GM10847 (cell line): ENCODE measurements around the gene ZC3H8.

Experiments used
- POLR2A ChIP-seq: IDR thresholded peaks from 2 replicates; pipeline ENCODE4 v1.6.1; 2011; ENCODE audit not compliant: insufficient read length; ENCODE audit errors: extremely low read depth

The ZC3H8 gene

DNA sequence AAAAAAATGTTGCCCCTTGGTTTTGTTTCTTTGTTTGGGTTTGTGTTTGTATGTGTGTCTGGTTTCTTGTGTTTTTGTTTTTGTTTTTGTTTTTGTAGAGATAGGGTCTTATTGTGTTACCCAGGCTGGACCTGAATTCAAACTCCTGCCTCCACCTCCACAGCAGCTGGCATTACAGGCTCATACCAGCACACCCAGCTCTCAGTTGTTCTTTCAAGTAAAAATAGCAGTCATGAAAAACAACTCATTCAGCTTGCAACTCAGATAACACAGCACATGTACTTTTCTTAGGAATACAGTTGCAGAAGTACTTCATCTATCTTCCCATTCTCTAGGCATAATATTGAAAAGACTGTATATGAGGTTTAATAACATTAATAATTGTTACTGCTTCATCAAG is 37.0 kb downstream of the ZC3H8 start:
- no peak for TF ChIP-seq POLR2A

DNA sequence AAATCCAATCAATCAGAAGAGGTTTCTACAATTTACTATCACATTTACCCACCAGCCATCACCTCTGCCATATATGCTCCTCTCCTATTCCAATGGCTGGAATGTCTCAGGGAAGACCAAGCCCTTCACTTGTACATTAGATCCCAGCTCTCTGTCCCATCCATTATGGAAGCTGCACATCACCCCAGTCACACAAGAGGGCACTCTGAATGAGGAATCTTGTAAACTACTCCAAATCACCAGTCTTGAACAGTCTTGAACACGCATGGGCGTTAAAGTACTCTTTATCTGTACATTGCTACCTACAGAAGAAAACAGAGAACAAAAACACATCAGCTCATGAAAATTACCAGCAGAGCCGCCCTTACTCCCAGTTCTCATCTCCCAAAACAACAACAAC is 38.7 kb downstream of the ZC3H8 start:
- no peak for TF ChIP-seq POLR2A

DNA sequence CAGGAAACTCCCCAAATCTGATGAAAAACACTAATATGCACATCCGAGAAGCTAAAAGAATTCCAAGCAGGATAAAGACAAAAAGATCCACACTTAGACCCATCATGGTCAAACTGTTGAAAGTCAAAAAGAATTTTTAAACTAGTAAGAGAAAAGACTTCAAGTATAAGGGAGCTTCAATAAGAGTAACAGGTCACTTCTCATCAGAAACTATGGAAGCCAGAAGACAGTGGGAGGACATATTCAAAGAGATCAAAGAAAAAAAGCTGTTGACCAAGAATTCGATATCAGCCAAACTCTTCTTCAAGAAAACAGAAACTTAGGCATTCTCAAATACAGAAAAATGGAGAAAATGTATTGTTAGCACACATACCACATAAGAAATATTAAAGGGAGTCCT is 50.4 kb downstream of the ZC3H8 start:
- no peak for TF ChIP-seq POLR2A

DNA sequence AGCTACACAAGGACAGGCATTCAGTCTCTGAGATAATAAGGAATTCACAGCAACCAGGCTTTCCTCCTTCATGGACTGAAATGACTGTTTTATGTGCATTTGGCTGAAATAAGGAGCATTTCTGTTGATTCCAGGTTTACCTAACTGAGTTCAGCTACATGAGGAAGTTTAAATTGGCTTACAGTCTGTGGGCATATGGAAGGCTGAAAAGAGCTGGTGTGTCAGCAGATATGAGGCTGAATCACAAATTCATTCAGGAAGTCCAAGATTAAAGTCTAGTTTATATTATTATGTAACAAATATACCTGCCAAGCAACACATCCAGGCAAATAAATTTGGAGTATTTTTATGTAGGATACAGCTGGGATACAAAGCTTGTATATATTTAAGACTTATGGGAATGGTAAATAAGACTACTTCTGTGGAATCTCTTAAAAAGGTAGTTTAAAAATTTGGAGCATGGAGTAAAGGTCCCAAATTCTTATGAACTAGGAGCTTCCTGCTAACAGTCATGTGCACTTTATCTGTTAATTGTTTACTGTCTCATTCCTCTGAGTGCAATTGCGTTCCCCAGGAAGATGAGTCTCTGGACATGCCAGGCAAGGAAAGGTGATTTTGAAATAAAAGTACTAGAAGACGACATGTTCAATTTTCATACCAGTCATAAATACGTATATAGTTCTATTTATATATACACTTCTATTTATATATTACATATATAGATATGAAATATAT is 53.0 kb downstream of the ZC3H8 start:
- TF ChIP-seq POLR2A: no peak

DNA sequence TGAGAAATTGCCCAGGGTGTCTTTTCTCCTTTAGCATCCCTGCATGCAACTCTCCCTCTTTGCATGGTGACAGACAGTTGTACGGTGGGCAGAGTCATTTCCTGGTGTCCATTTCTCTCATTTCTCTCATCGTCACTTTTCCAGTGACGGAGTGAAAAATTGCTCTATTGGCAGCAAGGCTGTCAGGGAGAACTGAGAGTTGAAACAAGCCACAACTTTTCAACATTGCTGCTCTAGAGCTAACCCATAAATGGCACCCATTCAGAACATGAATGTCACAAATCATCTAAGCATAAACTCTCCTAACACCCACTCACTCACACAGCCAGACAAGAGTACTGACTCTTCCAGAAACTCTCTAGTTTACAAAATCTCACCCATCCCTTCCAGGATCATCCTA is 55.7 kb downstream of the ZC3H8 start:
- TF ChIP-seq POLR2A: no peak

DNA sequence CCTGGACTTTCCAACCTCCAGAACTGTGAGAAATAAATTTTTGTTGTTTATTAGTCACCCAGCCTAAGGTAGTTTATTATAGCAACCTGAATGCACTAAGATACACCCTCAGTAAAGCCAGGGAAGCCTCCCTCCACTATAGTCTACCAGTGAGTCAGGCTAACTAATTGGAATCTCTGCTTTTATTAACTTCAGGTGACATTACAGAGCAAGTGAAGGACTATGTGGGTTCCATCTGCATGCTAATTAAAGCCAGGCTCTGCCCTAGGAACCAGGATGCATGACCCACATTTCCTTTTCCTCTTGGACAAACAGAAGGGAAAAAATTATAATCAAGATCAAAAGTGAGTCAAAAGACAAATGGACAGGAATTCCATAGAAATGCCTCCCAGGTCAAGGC is 56.1 kb downstream of the ZC3H8 start:
- no peak for TF ChIP-seq POLR2A

DNA sequence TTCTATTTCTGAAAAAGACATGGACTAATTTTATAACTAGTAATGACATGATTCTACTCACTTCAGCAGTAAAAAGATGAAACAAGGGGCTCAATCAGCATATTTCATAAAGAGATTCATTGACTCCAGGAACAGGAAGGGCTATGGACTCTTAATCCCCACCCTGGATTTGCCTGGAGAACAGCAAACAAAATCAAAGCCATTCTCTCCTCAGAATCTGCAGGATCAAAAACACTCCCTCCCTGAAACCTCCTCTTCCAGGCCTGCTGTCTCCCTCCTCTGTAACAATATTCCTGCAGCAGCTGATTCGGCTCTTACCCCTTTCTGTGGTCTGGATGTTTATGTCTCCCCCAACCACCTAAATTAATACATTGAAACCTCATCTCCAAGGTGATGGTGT is 57.0 kb downstream of the ZC3H8 start:
- TF ChIP-seq POLR2A: no peak

DNA sequence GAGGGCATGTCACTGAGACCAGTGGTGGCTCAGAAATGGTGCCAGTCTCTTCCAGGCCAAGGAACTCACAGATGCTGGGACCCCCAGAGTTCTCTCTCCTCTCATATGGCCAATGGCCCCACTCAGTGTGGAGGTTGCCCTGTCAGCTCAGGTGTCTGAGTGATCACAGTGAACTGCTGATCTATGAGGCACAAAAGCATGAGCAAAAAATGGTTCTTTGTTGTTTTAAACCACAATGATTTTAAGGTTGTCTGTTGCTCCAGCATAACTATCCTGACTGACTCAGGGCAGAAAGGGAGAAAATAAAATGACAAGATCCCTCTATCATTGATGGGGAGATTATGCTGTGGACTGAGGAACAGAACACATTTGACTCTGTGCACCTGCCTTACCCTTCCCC is 58.9 kb downstream of the ZC3H8 start:
- no peak for TF ChIP-seq POLR2A

DNA sequence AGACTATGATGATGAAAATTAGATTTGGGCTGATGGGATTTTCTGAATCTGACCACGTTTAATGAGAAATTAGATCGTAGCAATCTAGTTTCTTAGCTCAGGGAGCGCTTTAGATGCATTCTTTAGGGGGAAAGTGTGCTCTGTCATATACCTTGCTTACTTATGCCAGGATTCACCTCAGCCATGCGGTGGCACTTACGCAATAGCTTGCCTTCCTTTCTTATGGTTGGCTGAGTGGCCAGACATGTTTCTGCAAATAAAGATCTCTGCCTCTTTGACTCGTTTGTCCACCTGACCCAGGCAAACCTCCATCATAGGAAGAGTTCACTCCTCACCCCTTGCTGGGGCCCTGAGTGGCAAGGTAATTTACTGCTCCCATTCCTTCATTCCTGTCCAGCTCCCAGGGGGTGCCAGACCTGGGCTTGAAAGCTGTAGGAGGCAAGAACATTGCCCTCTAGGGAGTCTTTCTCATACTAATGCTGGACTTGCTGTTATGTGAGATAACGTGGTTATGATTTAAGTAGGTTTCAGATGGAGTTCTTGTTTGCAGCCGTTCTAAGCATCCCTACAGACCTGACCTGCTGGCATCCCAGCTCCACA is 59.6 kb downstream of the ZC3H8 start:
- TF ChIP-seq POLR2A: no peak

DNA sequence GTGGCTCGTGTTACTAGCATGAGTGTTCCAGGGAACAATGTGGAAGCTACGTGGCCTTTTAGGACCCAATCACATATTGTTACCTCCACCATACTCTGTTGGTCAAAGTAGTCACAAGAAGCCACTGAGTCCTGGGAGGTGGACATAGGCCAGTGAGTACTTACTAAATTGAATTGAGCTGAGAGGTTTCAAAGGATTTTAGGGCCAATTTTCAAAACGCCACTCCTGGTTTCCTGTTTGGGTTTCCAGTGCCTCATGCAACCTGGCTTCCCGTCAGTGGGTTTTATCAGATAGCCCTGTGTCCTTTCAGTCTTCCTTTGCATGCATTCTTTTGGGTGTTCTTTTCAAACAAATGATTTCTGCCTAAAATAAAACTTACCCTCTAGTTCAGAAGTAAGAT is 60.4 kb downstream of the ZC3H8 start:
- TF ChIP-seq POLR2A: no peak

DNA sequence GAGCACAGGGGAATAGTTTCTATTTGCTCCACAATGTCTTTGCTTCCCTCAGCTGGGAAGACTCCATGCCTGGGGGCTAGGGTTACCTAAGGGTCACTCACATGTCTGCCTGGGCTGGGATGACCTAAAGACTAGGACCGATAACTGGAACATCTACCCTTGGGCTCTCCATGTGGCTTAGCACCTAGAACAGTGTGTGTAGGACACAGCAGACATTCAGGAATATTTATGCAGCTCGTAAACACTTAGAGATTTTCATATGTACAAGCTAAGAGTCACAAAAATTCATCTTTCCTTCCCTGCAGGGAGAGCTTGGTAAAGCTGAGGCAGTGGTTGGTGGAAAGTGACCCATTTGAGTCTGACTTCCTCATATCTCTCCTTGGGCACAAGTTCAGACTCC is 60.8 kb downstream of the ZC3H8 start:
- TF ChIP-seq POLR2A: no peak

DNA sequence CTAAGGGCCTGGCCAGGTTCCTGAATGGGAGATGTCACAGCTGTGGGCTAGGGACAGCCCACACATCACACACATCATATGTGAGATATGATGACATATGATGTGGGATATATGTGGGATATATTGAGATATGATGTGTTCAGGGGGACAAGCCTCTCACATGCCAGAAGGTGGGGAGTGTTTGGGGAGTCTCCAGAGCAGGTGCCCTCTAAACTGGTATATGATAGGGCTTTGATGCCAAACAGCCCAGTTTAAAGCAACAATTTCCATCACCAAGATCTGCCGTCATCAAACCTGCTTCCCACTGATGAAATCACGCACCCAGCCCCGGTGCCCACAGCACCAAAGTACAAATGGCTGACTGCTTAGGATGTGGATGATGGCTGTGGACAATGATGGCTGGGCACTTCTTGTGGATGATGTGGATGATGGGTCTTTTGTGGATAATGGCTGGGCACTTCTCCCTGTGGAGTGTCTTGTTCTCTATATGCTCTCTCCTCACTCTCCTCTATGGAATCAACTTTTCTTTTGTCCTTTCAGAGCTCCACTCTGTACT is 65.8 kb downstream of the ZC3H8 start:
- TF ChIP-seq POLR2A: no peak

DNA sequence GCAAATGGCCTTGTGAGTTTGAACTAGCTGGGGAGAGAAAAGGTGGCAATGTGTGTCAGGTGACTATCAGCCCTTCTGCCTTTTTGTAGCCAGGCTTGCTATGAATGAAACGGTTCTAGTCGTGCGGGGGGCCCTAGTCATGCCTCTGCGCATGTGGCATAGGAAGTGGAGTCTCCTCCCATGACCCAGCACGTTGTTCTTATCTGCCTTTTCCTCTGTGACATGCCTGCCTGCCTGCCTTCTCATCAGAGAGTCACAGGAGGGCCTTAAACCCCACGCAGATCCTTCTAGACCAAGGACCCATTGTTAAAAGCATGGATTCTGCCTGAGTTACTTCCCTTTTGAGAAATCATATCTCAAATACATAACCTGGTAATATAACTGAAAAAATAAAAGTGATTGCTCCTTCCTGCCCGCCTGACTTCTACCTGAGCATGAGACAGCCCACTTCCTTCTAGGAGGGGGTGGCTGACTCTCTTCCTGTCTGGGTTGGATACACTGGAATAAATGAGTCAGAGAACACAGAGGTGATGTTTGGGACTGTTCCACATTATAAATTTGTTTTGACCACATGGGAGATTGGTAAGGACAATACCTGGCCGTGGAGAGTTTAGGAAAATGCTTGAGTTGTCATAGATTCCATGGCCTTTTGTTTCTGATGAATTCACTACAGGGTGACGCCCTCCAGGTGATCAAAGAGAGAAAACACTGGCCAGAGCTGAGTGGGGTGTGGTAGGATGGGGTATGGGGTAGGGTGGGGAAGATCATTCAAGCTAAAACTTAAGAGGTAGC is 66.8 kb downstream of the ZC3H8 start:
- TF ChIP-seq POLR2A: no peak

DNA sequence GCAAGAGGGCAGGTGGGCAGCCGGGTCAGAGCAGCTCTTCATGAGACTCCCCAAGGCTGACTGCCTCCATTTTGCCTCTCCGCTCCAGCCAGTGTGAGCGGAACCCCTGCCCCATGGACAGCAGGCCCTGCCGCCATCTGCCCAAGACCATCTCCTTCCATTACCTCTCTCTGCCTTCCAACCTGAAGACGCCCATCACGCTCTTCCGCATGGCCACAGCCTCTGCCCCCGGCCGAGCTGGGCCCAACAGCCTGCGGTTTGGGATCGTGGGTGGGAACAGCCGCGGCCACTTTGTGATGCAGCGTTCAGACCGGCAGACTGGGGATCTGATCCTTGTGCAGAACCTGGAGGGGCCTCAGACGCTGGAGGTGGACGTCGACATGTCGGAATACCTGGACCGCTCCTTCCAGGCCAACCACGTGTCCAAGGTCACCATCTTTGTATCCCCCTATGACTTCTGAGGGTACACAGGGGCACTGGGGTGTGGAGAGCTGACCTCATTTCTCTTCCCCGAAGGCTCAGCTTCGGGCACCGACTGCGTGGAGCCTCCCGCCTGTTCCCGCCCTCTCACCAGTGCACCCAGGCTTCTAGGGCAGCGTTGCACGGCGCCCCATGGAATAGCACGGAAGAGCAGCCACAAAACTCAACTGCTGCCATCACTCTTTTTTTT is 67.7 kb downstream of the ZC3H8 start:
- TF ChIP-seq POLR2A: no peak

DNA sequence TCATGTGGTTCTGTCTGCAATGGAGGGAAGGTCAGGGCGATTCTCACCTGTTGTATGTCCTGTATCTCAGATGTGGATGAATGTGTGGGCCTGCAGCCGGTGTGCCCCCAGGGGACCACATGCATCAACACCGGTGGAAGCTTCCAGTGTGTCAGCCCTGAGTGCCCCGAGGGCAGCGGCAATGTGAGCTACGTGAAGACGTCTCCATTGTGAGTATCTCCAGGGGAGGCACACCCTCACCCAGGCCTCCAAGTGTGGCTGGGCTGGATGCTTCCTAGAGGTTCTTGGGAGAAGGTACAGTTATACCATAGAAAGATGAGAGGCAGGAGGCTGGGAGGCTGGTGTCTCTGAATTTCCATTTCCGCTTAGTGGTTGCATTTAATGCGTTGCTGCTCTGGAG is 69.7 kb downstream of the ZC3H8 start:
- TF ChIP-seq POLR2A: no peak
